ENCODE measurements around the gene MINDY4.

The MINDY4 gene

DNA sequence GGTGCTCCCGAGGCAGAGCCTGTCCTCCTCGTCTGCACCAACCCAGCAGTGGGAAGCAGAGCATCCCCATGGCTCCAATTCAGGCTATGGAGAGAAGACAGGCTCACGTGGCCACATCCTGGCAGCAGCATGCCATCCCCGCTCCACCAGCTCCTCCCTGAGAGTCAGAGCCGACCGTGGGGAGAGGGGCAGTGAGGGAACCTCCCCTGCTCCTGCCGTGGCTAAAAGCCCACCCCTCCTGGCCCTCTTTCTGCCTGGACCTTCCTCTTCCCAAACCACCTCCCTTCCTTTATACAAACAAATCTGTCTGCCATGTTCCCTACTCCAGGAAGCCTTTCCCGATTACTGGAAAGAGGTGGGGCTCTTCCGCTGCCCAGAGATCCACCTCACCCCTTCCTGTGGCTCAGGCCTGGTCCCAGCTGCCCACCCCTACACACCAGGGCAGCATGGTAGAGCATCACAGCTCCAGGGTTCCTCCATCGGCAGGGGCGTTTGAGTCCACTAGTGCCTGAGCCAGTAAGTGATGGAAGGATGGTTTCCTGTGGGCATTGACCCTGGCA, 129.7 kb downstream of the MINDY4 start:
- DNase-seq, result no peak
- no peak overlapping the region for H3K27ac ChIP-seq (ENCODE audit: low read depth, low read length)
- no peak overlapping the region for H2BK5ac ChIP-seq (ENCODE audit: low read length)
- no peak overlapping the region for H2BK15ac ChIP-seq (replicated peaks; ENCODE audit: low read depth)
- H2BK120ac ChIP-seq (ENCODE audit: low read depth, low read length), result no peak overlapping the region
- no peaks in the 10 kb centered on the region for H3K36me3 ChIP-seq (ENCODE audit: control insufficient read depth, insufficient read depth, low read length)
- H3K9ac ChIP-seq (ENCODE audit: low read length), result no peak overlapping the region
- H2AK5ac ChIP-seq (ENCODE audit: low read length), result no peak overlapping the region
- H4K8ac ChIP-seq (ENCODE audit: low read depth, low read length), result no peak overlapping the region
- no peak overlapping the region for H3K4ac ChIP-seq (ENCODE audit: low read depth, low read length)
- peaks cover 9% of the 10 kb centered on the region for H3K4me1 ChIP-seq (ENCODE audit: control insufficient read depth, low read depth, low read length)
- H3K4me2 ChIP-seq (ENCODE audit: low read length), result no peak overlapping the region
- H3K4me3 ChIP-seq (ENCODE audit: low read length), result no peak overlapping the region
- H3K79me2 ChIP-seq (ENCODE audit: control insufficient read depth, insufficient read depth, low read length), result no peaks in the 10 kb centered on the region
- no peak overlapping the region for H4K5ac ChIP-seq (ENCODE audit: low read length)
- H3K56ac ChIP-seq (ENCODE audit: low read length), result no peak overlapping the region
- H3K27me3 ChIP-seq (ENCODE audit: insufficient read depth, low read length, poor library complexity), result no peaks in the 10 kb centered on the region
- H3K23ac ChIP-seq (ENCODE audit: low read length), result no peak overlapping the region
- H3K79me1 ChIP-seq (ENCODE audit: low read length), result no peaks in the 10 kb centered on the region
- H3K18ac ChIP-seq (ENCODE audit: low read length), result no peak overlapping the region
- WGBS (ENCODE audit: extremely low coverage, insufficient coverage, low lambda C conversion rate), result no CpG with 5 or more reads among the region's 11 CpGs

DNA sequence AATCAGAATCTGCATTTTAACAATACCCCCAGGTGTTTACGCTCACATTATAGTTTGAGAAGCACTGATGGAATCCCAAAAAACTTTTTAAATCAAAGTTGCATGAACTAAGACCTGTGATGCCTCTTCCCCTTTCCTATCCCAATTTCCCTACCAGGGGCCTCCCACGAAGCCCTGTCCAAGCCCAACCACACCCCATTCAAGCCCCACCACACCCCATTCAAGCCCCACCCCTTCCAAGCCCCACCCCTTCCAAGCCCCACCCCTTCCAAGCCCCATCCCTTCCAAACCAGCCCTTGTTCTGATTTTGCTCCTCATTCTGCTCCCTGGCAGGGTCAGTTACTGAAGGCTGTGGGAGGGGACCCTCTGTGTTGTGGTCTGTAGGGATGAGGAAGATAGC, 130.6 kb downstream of the MINDY4 start:
- Histone ChIP-seq H3K36me3 (ENCODE audit: control insufficient read depth, insufficient read depth, low read length) (no peaks in the 10 kb centered on the region), H3K27me3 (ENCODE audit: insufficient read depth, low read length, poor library complexity) (no peaks in the 10 kb centered on the region), H2BK15ac (replicated peaks; ENCODE audit: low read depth) (no peak overlapping the region), H4K8ac (ENCODE audit: low read depth, low read length) (no peak overlapping the region), H3K4ac (ENCODE audit: low read depth, low read length) (no peak overlapping the region), H3K56ac (ENCODE audit: low read length) (no peak overlapping the region), H3K4me3 (ENCODE audit: low read length) (no peak overlapping the region), H3K4me2 (ENCODE audit: low read length) (no peak overlapping the region), H3K23ac (ENCODE audit: low read length) (no peak overlapping the region), H4K5ac (ENCODE audit: low read length) (no peak overlapping the region), H2AK5ac (ENCODE audit: low read length) (no peak overlapping the region), H2BK120ac (ENCODE audit: low read depth, low read length) (no peak overlapping the region), H2BK5ac (ENCODE audit: low read length) (no peak overlapping the region), H3K27ac (ENCODE audit: low read depth, low read length) (no peak overlapping the region), H3K18ac (ENCODE audit: low read length) (no peak overlapping the region), H3K9ac (ENCODE audit: low read length) (no peak overlapping the region), H3K4me1 (ENCODE audit: control insufficient read depth, low read depth, low read length) (peaks cover 3% of the 10 kb centered on the region), H3K79me2 (ENCODE audit: control insufficient read depth, insufficient read depth, low read length) (no peaks in the 10 kb centered on the region), H3K79me1 (ENCODE audit: low read length) (no peaks in the 10 kb centered on the region)
- WGBS (ENCODE audit: extremely low coverage, insufficient coverage, low lambda C conversion rate), result no CpG with 5 or more reads among the region's 2 CpGs
- DNase-seq, result no peak

DNA sequence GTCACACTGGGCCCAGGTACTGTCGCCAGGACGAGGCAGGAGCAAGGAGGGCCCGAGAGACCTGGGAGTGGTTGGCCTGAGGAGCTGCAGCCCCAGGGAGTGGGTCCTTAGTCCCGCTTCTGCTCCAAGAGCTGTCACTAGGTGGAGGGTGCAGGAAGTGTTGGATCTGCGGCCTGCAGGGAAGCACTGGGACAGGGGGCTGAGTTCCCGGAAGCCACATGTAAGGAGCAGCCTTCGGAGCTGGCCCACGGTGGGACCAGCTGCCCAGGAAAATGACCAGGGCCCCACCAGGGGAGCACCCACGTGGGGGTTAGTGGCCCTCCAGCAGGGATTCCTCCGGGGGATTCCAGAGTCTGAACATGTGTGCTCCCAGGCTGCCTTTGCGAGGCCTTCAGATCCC, 131.2 kb downstream of the MINDY4 start:
- no peaks in the 10 kb centered on the region for H3K4me1 ChIP-seq (ENCODE audit: control insufficient read depth, low read depth, low read length)
- H3K18ac ChIP-seq (ENCODE audit: low read length), result no peak overlapping the region
- H2BK5ac ChIP-seq (ENCODE audit: low read length), result no peak overlapping the region
- no peak overlapping the region for H4K8ac ChIP-seq (ENCODE audit: low read depth, low read length)
- no peak overlapping the region for H3K4me2 ChIP-seq (ENCODE audit: low read length)
- H3K79me2 ChIP-seq (ENCODE audit: control insufficient read depth, insufficient read depth, low read length), result no peaks in the 10 kb centered on the region
- no peak overlapping the region for H3K9ac ChIP-seq (ENCODE audit: low read length)
- H2BK15ac ChIP-seq (replicated peaks; ENCODE audit: low read depth), result no peak overlapping the region
- no peak overlapping the region for H4K5ac ChIP-seq (ENCODE audit: low read length)
- no peak overlapping the region for H3K27ac ChIP-seq (ENCODE audit: low read depth, low read length)
- DNase-seq, result no peak
- no peak overlapping the region for H2BK120ac ChIP-seq (ENCODE audit: low read depth, low read length)
- H3K36me3 ChIP-seq (ENCODE audit: control insufficient read depth, insufficient read depth, low read length), result no peaks in the 10 kb centered on the region
- no peak overlapping the region for H3K4ac ChIP-seq (ENCODE audit: low read depth, low read length)
- no peaks in the 10 kb centered on the region for H3K27me3 ChIP-seq (ENCODE audit: insufficient read depth, low read length, poor library complexity)
- WGBS (ENCODE audit: extremely low coverage, insufficient coverage, low lambda C conversion rate), result no CpG with 5 or more reads among the region's 11 CpGs
- H3K4me3 ChIP-seq (ENCODE audit: low read length), result no peak overlapping the region
- no peak overlapping the region for H3K23ac ChIP-seq (ENCODE audit: low read length)
- H2AK5ac ChIP-seq (ENCODE audit: low read length), result no peak overlapping the region
- no peaks in the 10 kb centered on the region for H3K79me1 ChIP-seq (ENCODE audit: low read length)
- H3K56ac ChIP-seq (ENCODE audit: low read length), result no peak overlapping the region

GRCh38 chr7:30903146-30903545, 131.9 kb downstream of the MINDY4 start:
- no CpG with 5 or more reads among the region's 8 CpGs for WGBS (ENCODE audit: extremely low coverage, insufficient coverage, low lambda C conversion rate)
- H3K9ac ChIP-seq (ENCODE audit: low read length), result no peak overlapping the region

DNA sequence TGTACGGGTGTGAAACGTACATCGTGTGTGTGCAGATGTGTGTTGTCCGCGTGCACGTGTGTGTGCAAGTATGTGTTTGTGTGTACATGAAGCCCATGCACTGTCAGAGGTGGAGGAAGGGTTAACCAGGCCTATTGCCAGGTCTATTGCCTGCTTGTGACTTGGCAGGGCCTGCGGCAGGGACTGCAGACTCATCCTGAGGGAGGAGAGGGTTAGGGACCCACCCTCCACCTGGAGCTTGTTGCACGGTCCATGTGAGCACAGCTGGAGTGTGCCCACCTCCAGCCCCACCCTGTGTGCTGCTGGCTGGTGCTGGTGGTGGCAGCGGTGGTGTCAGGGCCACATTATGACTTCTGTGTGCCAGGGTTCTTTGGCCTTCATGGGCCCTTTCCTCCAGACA, 133.3 kb downstream of the MINDY4 start:
- Histone ChIP-seq H2BK5ac (ENCODE audit: low read length) (no peak overlapping the region), H3K4me2 (ENCODE audit: low read length) (no peak overlapping the region), H3K79me2 (ENCODE audit: control insufficient read depth, insufficient read depth, low read length) (no peaks in the 10 kb centered on the region), H3K56ac (ENCODE audit: low read length) (no peak overlapping the region), H3K18ac (ENCODE audit: low read length) (no peak overlapping the region), H3K4me3 (ENCODE audit: low read length) (no peak overlapping the region), H3K4me1 (ENCODE audit: control insufficient read depth, low read depth, low read length) (no peaks in the 10 kb centered on the region), H3K4ac (ENCODE audit: low read depth, low read length) (no peak overlapping the region), H3K27ac (ENCODE audit: low read depth, low read length) (no peak overlapping the region), H3K9ac (ENCODE audit: low read length) (no peak overlapping the region), H2BK15ac (replicated peaks; ENCODE audit: low read depth) (no peak overlapping the region), H4K8ac (ENCODE audit: low read depth, low read length) (no peak overlapping the region), H3K27me3 (ENCODE audit: insufficient read depth, low read length, poor library complexity) (no peaks in the 10 kb centered on the region), H4K5ac (ENCODE audit: low read length) (no peak overlapping the region), H3K23ac (ENCODE audit: low read length) (no peak overlapping the region), H2AK5ac (ENCODE audit: low read length) (no peak overlapping the region), H2BK120ac (ENCODE audit: low read depth, low read length) (no peak overlapping the region), H3K36me3 (ENCODE audit: control insufficient read depth, insufficient read depth, low read length) (no peaks in the 10 kb centered on the region), H3K79me1 (ENCODE audit: low read length) (no peaks in the 10 kb centered on the region)
- no peak for DNase-seq
- no CpG with 5 or more reads among the region's 9 CpGs for whole genome bisulfite sequencing (ENCODE audit: extremely low coverage, insufficient coverage, low lambda C conversion rate)

More at GRCh38 chr7:30903146-30903545, 131.9 kb downstream of the MINDY4 start:
- DNase-seq, result no peak
- no peak overlapping the region for H2BK15ac ChIP-seq (replicated peaks; ENCODE audit: low read depth)
- H3K27me3 ChIP-seq (ENCODE audit: insufficient read depth, low read length, poor library complexity), result no peaks in the 10 kb centered on the region
- H2AK5ac ChIP-seq (ENCODE audit: low read length), result no peak overlapping the region
- no peak overlapping the region for H3K27ac ChIP-seq (ENCODE audit: low read depth, low read length)
- H3K79me2 ChIP-seq (ENCODE audit: control insufficient read depth, insufficient read depth, low read length), result no peaks in the 10 kb centered on the region
- no peak overlapping the region for H4K5ac ChIP-seq (ENCODE audit: low read length)
- H3K36me3 ChIP-seq (ENCODE audit: control insufficient read depth, insufficient read depth, low read length), result no peaks in the 10 kb centered on the region
- no peak overlapping the region for H3K56ac ChIP-seq (ENCODE audit: low read length)
- H3K18ac ChIP-seq (ENCODE audit: low read length), result no peak overlapping the region
- H4K8ac ChIP-seq (ENCODE audit: low read depth, low read length), result no peak overlapping the region
- no peak overlapping the region for H3K23ac ChIP-seq (ENCODE audit: low read length)
- no peak overlapping the region for H3K4me2 ChIP-seq (ENCODE audit: low read length)
- H3K4me3 ChIP-seq (ENCODE audit: low read length), result no peak overlapping the region
- H3K4me1 ChIP-seq (ENCODE audit: control insufficient read depth, low read depth, low read length), result no peaks in the 10 kb centered on the region
- H2BK120ac ChIP-seq (ENCODE audit: low read depth, low read length), result no peak overlapping the region
- no peak overlapping the region for H2BK5ac ChIP-seq (ENCODE audit: low read length)
- no peak overlapping the region for H3K4ac ChIP-seq (ENCODE audit: low read depth, low read length)
- no peaks in the 10 kb centered on the region for H3K79me1 ChIP-seq (ENCODE audit: low read length)

Data from mesendoderm (in vitro differentiated cells).